ENCODE results near the gene ITPRIPL2.
A peak's percentile ranks its signal among the peaks of the same experiment; 100 is the strongest.

The ITPRIPL2 gene

DNA sequence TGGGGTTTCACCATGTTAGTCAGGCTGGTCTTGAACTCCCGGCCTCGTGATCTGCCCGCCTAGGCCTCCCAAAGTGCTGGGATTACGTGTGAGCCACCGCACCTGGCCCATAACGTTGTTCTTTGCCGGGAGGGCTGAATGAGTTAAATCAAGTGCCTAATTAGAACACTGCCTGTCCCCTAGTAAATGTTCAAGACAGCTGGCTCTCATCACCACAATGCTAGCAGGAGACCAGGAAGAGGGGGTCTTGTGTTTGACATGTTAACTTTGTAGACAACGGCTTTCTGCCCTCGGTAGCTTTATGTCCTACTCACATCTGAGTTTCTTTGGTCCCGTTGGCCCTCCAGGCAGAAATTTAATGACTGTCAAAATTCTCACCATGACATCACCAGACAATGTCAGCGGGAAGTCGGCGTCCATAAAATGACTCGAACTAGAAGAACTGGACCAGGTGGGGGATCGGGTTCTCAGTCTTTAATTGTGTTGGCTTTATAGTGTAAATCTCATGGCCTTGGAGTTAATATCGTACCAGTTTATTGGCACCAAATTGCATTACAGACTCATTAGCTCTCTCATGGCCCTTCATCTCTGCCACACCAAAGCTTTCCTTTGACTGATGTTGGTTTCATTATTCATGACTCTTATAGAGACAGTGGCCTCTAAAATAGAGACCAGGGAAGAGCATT, 11.4 kb upstream of the ITPRIPL2 start:
- H3K27ac ChIP-seq = no peak overlapping the region
- DNase-seq (ENCODE audit: low spot score) = no peak
- ChIA-PET POLR2A (ENCODE audit: low non-redundant PET) (interaction anchor here (0.6 kb wide), 1 partner anchor 34 kb away, joined by 4 read pairs; no protein-coding TSS in a partner anchor), CTCF (no interaction called here)
- TF ChIP-seq, protein P1, sequence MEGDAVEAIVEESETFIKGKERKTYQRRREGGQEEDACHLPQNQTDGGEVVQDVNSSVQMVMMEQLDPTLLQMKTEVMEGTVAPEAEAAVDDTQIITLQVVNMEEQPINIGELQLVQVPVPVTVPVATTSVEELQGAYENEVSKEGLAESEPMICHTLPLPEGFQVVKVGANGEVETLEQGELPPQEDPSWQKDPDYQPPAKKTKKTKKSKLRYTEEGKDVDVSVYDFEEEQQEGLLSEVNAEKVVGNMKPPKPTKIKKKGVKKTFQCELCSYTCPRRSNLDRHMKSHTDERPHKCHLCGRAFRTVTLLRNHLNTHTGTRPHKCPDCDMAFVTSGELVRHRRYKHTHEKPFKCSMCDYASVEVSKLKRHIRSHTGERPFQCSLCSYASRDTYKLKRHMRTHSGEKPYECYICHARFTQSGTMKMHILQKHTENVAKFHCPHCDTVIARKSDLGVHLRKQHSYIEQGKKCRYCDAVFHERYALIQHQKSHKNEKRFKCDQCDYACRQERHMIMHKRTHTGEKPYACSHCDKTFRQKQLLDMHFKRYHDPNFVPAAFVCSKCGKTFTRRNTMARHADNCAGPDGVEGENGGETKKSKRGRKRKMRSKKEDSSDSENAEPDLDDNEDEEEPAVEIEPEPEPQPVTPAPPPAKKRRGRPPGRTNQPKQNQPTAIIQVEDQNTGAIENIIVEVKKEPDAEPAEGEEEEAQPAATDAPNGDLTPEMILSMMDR (conservative IDR thresholded peaks at IDR 0.05; ENCODE audit: low read depth) = no peak

DNA sequence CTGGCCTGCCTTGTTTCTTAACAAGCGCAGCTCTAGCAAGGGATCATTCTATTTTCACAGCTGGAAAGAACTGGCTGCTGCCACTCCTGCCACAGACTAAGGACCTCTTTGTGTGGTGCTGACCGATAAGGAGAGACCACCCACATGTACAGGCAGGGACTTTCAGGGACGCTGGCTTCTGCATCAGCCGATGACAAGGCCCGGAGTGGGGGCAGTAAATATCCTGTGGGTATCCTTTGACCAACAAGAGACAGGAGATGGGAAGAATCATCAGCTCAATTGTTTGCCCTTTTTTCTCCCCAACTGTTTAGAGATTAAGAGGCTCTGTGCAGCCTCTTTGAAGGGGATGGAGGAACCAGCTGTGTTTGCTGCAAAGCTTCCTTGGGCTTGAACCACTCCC, 9.2 kb upstream of the ITPRIPL2 start:
- ChIA-PET POLR2A (ENCODE audit: low non-redundant PET) (no interaction called here), CTCF (no interaction called here)
- DNase-seq (ENCODE audit: low spot score) = no peak
- TF ChIP-seq, protein P1 (conservative IDR thresholded peaks at IDR 0.05; ENCODE audit: low read depth) = no peak
- no peak overlapping the region for H3K27ac ChIP-seq

DNA sequence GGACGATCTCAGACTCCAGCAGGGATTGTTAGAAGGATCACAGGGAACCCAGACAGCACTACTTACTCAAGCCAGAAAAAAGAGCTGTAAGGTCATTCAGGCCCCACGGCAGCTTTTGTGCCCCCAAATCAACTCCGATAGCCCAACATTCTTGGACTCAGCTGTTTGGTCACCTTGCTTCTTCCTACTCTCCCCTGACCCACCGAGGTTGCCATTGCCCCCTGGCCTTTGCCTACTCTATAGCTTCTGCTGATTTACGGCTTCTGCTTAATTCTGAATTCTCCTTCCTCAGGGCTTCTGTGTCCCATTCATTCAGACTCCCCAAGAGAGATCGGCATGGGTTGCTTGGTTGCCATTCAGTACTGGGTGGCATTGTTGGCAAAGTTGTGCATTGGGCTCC, 8.6 kb upstream of the ITPRIPL2 start:
- CTCF ChIA-PET = no interaction called here
- POLR2A ChIA-PET (ENCODE audit: low non-redundant PET) = no interaction called here
- no peak for DNase-seq (ENCODE audit: low spot score)
- no peak overlapping the region for H3K27ac ChIP-seq
- TF ChIP-seq, protein P1 (conservative IDR thresholded peaks at IDR 0.05; ENCODE audit: low read depth) = no peak

DNA sequence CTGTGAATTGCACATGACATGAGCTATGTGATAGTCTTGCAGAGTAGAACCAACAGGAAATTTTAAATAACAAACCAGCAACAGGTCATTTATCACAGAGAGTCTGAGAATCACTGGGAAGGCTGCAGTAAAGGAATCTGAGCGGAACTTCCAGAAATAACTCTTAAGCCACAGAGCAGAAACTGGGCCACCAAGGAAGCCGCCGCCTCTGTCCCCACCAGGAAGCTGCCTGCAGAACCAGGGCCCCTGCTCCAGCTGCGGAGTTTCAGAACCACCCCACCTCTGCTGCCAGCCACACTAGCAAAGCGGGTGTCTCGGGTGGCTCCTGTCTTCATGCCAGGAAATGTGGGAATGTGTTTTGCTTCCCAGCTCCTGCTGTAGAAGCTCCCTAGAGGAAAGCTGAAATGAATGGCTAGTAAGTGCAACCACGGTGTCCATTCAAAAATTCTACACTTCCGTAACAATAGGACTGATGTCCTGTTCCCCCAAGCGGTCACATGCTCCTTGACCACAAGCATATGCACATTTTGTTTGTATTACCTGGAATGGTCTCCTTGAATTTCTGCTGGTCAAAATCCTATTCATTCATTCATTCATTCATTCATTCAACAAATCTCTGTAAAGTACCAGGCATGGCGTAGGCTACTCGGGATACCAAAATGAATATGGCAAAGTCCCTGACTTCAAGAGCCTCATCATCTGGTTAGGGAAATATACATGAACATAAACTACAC, 7.7 kb upstream of the ITPRIPL2 start:
- ChIA-PET POLR2A (ENCODE audit: low non-redundant PET) (no interaction called here), CTCF (interaction anchor here (0.6 kb wide), 1 partner anchor 1406 kb away, joined by 3 read pairs; no protein-coding TSS in a partner anchor)
- TF ChIP-seq, protein P1 (conservative IDR thresholded peaks at IDR 0.05; ENCODE audit: low read depth) = no peak
- no peak overlapping the region for H3K27ac ChIP-seq
- DNase-seq (ENCODE audit: low spot score) = no peak

DNA sequence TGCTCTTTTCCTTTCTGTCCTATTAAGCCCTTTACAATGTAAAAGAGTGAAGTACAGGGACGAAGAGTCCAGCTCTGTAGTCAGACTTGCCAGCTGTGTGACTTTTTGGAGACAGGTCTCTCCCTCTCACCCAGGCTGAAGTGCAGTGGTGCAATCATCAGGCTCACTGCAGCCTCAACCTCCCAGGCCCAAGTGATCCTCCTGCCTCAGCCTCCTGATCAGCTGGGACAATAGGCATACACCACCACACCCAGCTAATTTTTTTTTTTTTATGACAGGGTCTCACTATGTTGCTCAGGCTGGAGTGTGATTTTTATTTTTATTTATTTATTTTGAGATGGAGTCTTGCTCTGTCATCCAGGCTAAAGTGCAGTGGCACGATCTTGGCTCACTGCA, 7.1 kb upstream of the ITPRIPL2 start:
- CTCF ChIA-PET = no interaction called here
- POLR2A ChIA-PET (ENCODE audit: low non-redundant PET) = no interaction called here
- TF ChIP-seq, protein P1 (conservative IDR thresholded peaks at IDR 0.05; ENCODE audit: low read depth) = no peak
- H3K27ac ChIP-seq = peak overlapping the region; percentile 73; the same call in 1 of the 2 replicates
- DNase-seq (ENCODE audit: low spot score) = no peak

DNA sequence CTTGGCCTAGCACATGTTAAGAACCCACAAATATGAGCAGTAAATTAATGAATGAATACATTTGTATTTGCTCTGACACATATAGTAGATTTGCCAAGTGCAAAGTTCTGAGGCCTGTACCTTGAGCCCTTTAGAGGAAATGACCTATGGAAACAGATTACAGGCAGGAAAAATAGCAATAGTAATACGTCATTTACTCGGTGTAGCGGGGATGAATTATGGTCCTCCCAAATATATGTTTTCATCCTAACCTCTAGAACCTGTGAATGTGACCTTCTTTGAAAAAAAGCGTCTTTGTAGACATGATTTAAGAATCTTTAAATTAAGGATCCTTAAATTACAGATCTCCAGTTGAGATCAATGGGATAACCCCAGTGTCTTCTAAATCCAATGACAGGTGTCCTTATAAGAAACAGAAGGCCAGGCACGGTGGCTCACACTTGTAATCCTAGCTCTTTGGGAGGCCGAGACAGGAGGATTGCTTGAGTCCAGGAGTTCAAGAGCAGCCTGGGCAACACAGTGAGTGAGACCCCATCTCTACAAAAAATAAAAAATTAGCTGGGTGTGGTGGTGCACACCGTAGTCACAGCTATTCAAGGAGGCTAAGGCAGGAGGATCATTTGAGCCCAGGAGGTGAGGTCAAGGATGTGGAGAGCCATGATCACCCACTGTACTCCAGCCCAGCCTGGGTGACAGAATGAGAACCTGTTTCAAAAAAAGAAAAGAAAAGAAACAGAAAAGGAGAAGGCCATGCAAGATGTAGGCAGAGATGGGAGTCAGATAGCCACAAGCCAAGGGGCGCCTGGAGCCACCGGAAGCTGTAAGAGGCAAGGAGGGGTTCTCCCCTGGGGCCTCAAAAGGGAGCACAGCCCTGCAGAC, 5.1 kb upstream of the ITPRIPL2 start:
- TF ChIP-seq, protein P1 (conservative IDR thresholded peaks at IDR 0.05; ENCODE audit: low read depth) = no peak
- peak overlapping the region; percentile 73 for H3K27ac ChIP-seq
- no peak for DNase-seq (ENCODE audit: low spot score)
- CTCF ChIA-PET = interaction anchor here (0.6 to 1.1 kb wide), 3 partner anchors 11 to 402 kb away, joined by 3 to 4 read pairs (median 3); no protein-coding TSS in a partner anchor
- POLR2A ChIA-PET (ENCODE audit: low non-redundant PET) = interaction anchor here (0.5 kb wide), 1 partner anchor 430 kb away, joined by 3 read pairs; no protein-coding TSS in a partner anchor
